Activated CD8-positive, alpha-beta T cell treated with anti-CD3 and anti-CD28 coated beads, Interleukin-2, amount 10 ng/mL, durations not matched to agents 7 days and 5 days (primary cell): ENCODE data around the gene BICC1. TPM values are rescaled to one million over a fixed set of nuclear protein-coding genes. Genes with fewer than 3 reads are reported as not detected.

Source experiments
- ATAC-seq: fragments of 150-1000 bp; cut with Tn5 transposase; one replicate; pipeline ENCODE4 v1.10.0; 2021; ENCODE audit warnings: moderate library complexity
- CTCF ChIA-PET: fragments of 350-600 bp; sonication (Branson Sonifier 250); formaldehyde crosslinking; loops from one replicate; lab custom pipeline; 2021; ENCODE audit warnings: antibody characterized with exemption; lab: Charles Lee
- POLR2A ChIA-PET: fragments of 350-600 bp; sonication (Branson Sonifier 250); formaldehyde crosslinking; loops from one replicate; lab custom pipeline; 2021; ENCODE audit warnings: antibody characterized with exemption; lab: Charles Lee
- DNase-seq: peaks from one replicate; pipeline ENCODE4 v3.0.0-alpha.2; 2020
- H3K27ac Mint-ChIP-seq: one replicate; pipeline ENCODE4 v1.8.0; 2021; ENCODE audit warnings: mild to moderate bottlenecking, mixed read lengths
- H3K27me3 Mint-ChIP-seq: one replicate; pipeline ENCODE4 v1.8.0; 2021; ENCODE audit warnings: low read depth, mixed read lengths
- H3K36me3 Mint-ChIP-seq: one replicate; pipeline ENCODE4 v1.8.0; 2021; ENCODE audit warnings: low read depth, mixed read lengths
- H3K4me1 Mint-ChIP-seq: one replicate; pipeline ENCODE4 v1.8.0; 2021; ENCODE audit warnings: low read depth, mixed read lengths
- H3K4me3 Mint-ChIP-seq: one replicate; pipeline ENCODE4 v1.8.0; 2021; ENCODE audit warnings: mild to moderate bottlenecking, mixed read lengths
- H3K9me3 Mint-ChIP-seq: one replicate; pipeline ENCODE4 v1.8.0; 2022; ENCODE audit warnings: mixed read lengths; ENCODE audit not compliant: insufficient read depth
- total RNA-seq, 2 experiments: library from RNA; stranded (reverse); gene quantifications; one replicate each; pipeline ENCODE4 v1.2.3, GENCODE V29; 2021

The BICC1 gene
- total RNA-seq, 2 experiments from 2014 or later, result not detected

DNA sequence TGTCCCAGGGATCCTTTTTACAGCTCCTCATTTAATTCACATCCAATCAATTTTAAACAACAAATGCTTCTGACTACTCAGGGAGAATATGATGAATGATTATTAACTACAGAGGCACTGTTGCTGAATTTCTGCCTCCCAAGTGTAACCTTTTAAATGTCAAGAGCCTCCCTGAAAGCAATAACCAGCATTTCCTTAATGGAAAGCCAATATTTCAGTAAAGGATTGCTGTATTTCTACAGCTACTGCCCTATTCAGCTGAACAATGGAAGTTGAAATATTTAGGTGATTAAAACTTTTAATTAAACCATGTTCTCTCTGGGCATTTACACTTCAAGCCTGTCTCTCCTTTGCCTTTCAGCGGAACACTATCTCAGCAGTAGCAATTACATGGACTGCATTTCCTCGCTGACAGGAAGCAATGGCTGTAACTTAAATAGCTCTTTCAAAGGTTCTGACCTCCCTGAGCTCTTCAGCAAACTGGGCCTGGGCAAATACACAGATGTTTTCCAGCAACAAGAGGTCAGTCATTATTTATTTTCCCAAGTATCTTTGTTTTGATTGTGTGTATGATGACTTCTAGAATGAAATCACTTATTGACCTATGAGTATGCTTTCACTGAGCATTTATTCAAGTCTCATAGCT, 304.7 kb downstream of the BICC1 start:
- ChIA-PET POLR2A (no interaction called here), CTCF (no interaction called here)
- Mint-ChIP-seq H3K36me3 (no peaks in the 10 kb centered on the region), H3K4me3 (no peak overlapping the region), H3K27ac (no peak overlapping the region), H3K9me3 (no peaks in the 10 kb centered on the region), H3K27me3 (no peaks in the 10 kb centered on the region), H3K4me1 (peaks cover 5% of the 10 kb centered on the region)
- DNase-seq, result no peak
- no peak for ATAC-seq

DNA sequence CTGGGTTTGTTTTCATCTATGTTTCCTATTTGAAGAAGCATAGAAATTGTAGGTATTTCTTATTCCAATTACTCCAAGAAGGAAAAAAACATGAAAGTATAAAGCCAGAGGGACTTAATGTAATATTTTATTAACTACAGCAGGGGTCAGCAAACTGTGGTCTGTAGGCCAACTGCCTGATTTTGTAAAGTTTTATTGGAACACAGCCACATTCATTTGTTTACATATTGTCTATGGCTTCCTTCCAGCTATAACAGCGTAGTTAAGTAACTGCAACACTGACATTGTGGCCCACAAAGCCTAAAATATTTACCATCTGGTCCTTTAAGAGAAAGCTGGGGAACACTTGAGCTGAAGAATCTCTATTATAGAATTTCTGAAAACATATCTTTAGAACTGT, 306.2 kb downstream of the BICC1 start:
- H3K9me3 Mint-ChIP-seq, result no peaks in the 10 kb centered on the region
- DNase-seq (no peak), ATAC-seq (no peak)
- CTCF ChIA-PET, result no interaction called here
- H3K27me3 Mint-ChIP-seq, result no peaks in the 10 kb centered on the region
- H3K36me3 Mint-ChIP-seq, result no peaks in the 10 kb centered on the region
- no peak overlapping the region for H3K4me3 Mint-ChIP-seq
- H3K27ac Mint-ChIP-seq, result no peak overlapping the region
- POLR2A ChIA-PET, result no interaction called here
- peaks cover 5% of the 10 kb centered on the region for H3K4me1 Mint-ChIP-seq

DNA sequence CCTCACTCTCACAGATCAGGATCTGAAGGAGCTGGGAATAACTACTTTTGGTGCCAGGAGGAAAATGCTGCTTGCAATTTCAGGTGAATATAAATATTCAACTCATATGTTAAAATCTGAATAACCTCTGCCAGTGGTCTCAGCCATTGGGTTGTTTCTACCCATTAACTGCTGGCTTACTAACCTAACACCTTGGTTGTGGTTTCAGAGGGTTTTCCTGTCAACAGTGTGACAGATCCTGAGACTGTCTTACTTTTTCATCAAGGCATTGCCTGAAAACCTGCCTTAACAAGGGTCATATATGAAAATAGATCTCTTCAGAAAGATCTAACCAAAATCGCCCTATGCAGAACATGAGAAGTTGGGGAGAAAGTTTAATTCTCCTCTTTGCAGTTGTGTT, 307.7 kb downstream of the BICC1 start:
- POLR2A ChIA-PET, result no interaction called here
- ATAC-seq (no peak), DNase-seq (no peak)
- Mint-ChIP-seq H3K4me1 (peaks cover 5% of the 10 kb centered on the region), H3K27ac (no peak overlapping the region), H3K36me3 (no peaks in the 10 kb centered on the region), H3K27me3 (no peaks in the 10 kb centered on the region), H3K4me3 (no peak overlapping the region), H3K9me3 (no peaks in the 10 kb centered on the region)
- CTCF ChIA-PET, result no interaction called here

DNA sequence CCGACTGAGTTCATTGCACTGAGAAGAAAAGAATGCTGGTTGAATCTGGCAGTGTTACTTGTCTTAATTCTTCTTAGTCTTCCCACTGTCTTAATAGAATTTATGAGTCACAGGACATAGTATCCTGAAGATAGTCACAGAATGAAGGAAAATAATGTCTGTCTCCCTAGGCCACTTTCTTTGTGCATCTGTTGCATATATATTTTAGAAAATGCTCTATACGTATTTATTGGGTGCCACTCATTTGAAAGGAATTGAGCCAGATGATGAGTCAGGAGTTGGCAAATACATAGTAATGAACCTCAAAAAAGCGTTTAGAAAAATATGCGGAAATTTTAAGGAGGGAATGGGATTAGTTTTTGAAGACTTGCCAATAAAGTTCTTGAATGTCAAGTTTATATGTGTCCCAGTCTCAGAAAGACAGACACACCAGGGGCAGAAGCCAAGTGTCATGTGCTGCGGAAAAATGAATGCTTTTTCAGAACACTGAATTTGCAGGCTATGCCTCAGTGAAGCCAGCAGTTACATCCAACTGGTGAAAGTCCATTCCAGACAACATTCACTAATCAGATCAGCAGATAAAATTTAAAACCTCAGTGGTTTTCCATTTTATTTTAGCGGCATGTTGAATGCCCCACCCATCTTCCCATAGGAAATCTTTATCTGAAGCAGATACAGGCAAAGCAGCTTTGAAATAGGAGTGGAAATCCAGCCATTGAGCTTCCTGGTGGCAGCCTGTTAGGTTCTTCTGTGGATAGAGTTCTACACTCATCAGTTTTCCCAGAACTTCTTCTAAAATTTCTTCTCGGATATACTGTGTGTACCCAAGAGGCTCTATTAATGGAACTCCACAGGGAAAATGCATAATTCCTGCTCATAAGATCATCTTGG, 308.4 kb downstream of the BICC1 start:
- Mint-ChIP-seq H3K4me1 (peaks cover 5% of the 10 kb centered on the region), H3K27ac (no peak overlapping the region), H3K27me3 (no peaks in the 10 kb centered on the region), H3K36me3 (no peaks in the 10 kb centered on the region), H3K9me3 (no peaks in the 10 kb centered on the region), H3K4me3 (no peak overlapping the region)
- ChIA-PET CTCF (no interaction called here), POLR2A (no interaction called here)
- ATAC-seq (no peak), DNase-seq (no peak)

DNA sequence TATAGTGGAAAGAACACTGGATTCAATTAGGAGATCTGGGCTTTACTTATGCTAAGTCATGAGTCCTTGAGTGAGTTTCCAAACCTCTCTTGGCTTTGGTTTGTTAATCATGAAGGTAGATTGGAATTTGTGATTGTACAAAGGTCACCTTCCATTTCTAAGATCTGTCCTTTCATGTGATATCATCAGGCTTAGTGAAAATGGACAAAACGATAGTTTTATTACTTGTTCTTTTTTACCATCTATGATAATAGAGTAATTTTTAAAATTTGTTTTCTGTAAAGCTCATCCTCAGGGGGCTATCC, 309.0 kb downstream of the BICC1 start:
- no peak for ATAC-seq
- ChIA-PET POLR2A (no interaction called here), CTCF (no interaction called here)
- DNase-seq, result no peak
- Mint-ChIP-seq H3K4me3 (no peak overlapping the region), H3K9me3 (no peaks in the 10 kb centered on the region), H3K36me3 (no peaks in the 10 kb centered on the region), H3K27ac (no peak overlapping the region), H3K4me1 (peaks cover 5% of the 10 kb centered on the region), H3K27me3 (no peaks in the 10 kb centered on the region)

DNA sequence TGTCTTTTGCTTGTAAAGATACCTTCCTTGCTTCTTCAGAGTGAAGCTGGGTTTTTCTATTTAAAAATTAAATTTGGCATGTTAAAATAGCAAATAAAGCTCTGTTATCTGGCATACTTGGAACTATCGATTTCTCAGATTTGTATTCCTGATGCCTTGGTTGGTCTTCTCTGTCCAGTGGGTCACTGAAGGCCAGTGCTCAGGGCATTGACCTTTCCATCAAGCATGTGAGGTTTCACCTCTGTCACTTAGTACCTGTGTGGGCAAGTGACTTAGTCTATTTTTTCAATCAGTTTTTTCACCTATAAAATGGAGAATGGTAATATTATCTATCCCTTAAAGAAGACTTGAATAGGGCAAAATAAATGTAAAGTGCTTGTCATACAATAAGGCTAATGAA, 311.3 kb downstream of the BICC1 start:
- CTCF ChIA-PET, result no interaction called here
- DNase-seq (no peak), ATAC-seq (no peak)
- no peaks in the 10 kb centered on the region for H3K36me3 Mint-ChIP-seq
- no peak overlapping the region for H3K4me3 Mint-ChIP-seq
- POLR2A ChIA-PET, result interaction anchor here (0.5 kb wide), 1 partner anchor 760 kb away, joined by 3 read pairs; no protein-coding TSS in a partner anchor
- no peaks in the 10 kb centered on the region for H3K9me3 Mint-ChIP-seq
- H3K4me1 Mint-ChIP-seq, result peaks cover 5% of the 10 kb centered on the region
- H3K27ac Mint-ChIP-seq, result no peak overlapping the region
- no peaks in the 10 kb centered on the region for H3K27me3 Mint-ChIP-seq

DNA sequence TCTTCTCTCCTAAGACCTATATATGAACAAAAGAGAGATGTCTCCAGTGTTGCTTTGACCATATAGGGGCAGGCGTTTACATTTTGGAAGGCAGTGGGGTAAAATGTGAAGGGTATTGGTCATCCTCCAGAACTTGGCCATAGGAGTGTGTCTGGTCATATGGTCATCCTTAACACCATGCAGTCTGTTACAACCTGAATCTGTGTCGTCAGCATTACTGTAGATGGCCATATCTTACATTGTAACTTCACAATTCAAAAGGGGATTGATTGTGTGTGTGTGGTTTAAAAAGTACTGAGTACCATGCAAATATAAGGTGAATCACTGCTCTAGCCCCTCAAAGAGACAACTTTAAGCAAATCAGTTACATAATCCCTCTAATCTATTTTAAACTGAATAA, 311.7 kb downstream of the BICC1 start:
- no peaks in the 10 kb centered on the region for H3K9me3 Mint-ChIP-seq
- ChIA-PET POLR2A (interaction anchor here (0.5 kb wide), 1 partner anchor 760 kb away, joined by 3 read pairs; no protein-coding TSS in a partner anchor), CTCF (no interaction called here)
- DNase-seq (no peak), ATAC-seq (no peak)
- H3K36me3 Mint-ChIP-seq, result no peaks in the 10 kb centered on the region
- no peaks in the 10 kb centered on the region for H3K27me3 Mint-ChIP-seq
- H3K4me3 Mint-ChIP-seq, result no peak overlapping the region
- H3K27ac Mint-ChIP-seq, result no peak overlapping the region
- peaks cover 5% of the 10 kb centered on the region for H3K4me1 Mint-ChIP-seq

DNA sequence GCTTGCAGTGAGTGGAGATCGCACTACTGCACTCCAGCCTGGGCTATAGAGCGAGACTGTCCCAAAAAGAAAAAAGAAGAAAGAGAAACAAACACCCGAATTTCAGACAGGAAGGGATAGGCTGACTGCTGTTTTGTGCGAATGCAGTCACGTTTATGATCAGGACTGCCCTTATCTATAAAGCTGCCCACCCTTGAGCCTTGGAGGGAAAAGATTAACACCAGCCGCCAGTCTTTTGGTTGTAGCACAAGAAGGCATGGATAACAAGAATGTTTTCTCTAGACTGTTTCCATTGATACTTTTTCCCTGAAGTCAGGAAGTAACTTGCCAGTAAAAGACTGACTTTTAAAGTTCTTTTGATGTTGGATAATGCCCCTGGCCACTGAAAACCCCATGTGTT, 314.0 kb downstream of the BICC1 start:
- Mint-ChIP-seq H3K4me1 (no peaks in the 10 kb centered on the region), H3K27ac (no peak overlapping the region), H3K36me3 (no peaks in the 10 kb centered on the region), H3K4me3 (no peak overlapping the region), H3K27me3 (no peaks in the 10 kb centered on the region), H3K9me3 (no peaks in the 10 kb centered on the region)
- DNase-seq (no peak), ATAC-seq (no peak)
- CTCF ChIA-PET, result no interaction called here
- POLR2A ChIA-PET, result no interaction called here

DNA sequence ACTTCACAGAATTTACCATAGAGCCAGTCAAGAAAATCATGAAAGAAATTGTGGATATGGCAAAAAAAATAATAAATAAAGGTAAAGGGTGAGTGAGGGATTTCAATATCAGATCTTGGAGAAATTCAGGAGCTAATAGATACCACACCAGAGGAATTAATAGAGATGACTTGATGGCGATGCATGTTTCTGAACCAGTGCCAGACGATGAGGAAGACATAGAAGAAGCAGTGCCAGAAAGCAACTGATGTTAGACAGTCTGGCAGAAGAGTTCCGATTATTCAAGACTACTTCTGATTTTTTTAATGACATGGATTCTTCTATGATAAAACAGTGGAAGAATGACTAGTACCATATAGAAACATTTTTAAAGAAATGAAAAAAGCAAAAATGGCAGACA, 314.7 kb downstream of the BICC1 start:
- Mint-ChIP-seq H3K27me3 (no peaks in the 10 kb centered on the region), H3K36me3 (no peaks in the 10 kb centered on the region), H3K27ac (no peak overlapping the region), H3K4me3 (no peak overlapping the region), H3K9me3 (no peaks in the 10 kb centered on the region), H3K4me1 (no peaks in the 10 kb centered on the region)
- ChIA-PET CTCF (no interaction called here), POLR2A (no interaction called here)
- DNase-seq, result no peak
- ATAC-seq, result no peak

DNA sequence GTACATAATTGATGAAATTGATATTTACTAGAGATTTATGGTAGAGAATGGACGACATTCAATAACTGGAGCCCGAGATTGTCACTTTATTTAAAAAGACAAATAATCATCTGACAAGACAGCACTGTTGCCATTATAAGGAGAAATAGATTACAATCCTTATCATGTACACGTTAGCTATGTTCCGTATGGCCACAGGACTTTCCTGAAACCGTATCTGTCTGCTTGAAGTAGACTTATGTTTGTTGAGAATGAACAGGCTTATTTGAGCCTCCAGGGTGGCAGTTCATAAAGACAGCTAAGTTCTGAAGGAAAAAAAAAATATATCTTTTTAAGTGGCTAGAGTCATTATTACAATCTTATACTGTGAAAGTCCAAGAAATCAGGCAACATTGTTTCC, 317.2 kb downstream of the BICC1 start:
- CTCF ChIA-PET, result no interaction called here
- no peaks in the 10 kb centered on the region for H3K36me3 Mint-ChIP-seq
- POLR2A ChIA-PET, result no interaction called here
- no peak overlapping the region for H3K4me3 Mint-ChIP-seq
- no peaks in the 10 kb centered on the region for H3K9me3 Mint-ChIP-seq
- no peak for ATAC-seq
- no peak overlapping the region for H3K27ac Mint-ChIP-seq
- H3K27me3 Mint-ChIP-seq, result no peaks in the 10 kb centered on the region
- H3K4me1 Mint-ChIP-seq, result no peaks in the 10 kb centered on the region
- no peak for DNase-seq

DNA sequence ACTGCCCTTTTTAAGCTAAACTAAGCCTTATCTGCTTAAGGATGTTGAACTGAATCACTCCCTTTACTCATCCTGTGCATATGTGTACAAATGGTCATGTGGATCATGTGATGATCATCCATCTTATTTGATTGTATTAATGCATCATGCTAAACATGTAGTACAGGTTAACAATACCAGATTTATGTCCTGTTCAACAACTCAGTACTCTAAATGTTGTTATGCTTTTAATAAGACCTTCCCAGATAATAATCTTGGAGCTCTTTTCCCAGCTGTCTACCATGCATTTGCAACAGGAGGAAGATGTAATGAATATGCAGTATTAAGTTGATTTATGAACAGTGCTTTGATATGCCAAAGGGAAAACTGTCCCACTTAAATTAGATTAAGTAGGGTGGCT, 318.0 kb downstream of the BICC1 start:
- H3K9me3 Mint-ChIP-seq, result no peaks in the 10 kb centered on the region
- no peak overlapping the region for H3K4me3 Mint-ChIP-seq
- H3K36me3 Mint-ChIP-seq, result no peaks in the 10 kb centered on the region
- CTCF ChIA-PET, result no interaction called here
- ATAC-seq (no peak), DNase-seq (no peak)
- H3K4me1 Mint-ChIP-seq, result no peaks in the 10 kb centered on the region
- H3K27me3 Mint-ChIP-seq, result no peaks in the 10 kb centered on the region
- POLR2A ChIA-PET, result no interaction called here
- H3K27ac Mint-ChIP-seq, result no peak overlapping the region

DNA sequence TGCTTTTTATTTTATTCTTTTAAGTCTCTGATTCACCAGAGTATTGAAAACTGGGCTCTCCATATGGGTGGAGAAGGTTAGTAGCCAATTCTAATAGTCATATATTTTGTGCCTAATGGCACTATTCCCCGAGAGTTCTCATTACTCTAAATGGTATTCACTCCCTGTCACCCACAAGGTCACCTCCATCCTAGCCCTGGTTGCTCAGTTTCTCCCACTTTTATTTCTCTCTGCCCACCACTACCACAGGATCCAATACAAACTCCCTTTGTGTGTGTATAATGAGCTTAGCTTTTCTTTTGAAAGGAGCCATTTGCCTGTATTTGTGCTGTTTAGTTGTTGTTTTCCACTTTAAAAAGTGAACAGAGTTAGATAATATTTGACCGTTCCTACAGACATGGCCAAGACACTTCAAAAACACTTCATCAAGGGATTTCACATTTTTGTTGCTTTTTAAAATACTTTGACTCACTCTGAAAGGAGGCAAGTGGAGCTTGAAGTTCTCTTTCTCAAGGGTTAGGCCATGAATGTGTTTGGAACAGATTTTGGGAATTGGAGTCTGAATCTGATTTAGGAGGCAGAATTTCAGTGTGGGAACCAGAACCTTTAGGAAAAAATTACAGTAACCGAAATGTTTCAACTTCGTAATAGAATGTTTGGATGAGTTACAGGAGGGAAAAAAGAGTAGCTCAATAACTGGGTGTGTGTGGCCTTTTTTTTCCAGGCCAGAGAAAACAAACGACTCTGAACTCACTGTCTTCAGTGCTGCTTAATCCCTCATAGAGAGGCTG, 321.3 kb downstream of the BICC1 start:
- ATAC-seq, result no peak
- H3K36me3 Mint-ChIP-seq, result no peaks in the 10 kb centered on the region
- no peaks in the 10 kb centered on the region for H3K9me3 Mint-ChIP-seq
- CTCF ChIA-PET, result no interaction called here
- H3K27me3 Mint-ChIP-seq, result no peaks in the 10 kb centered on the region
- H3K4me3 Mint-ChIP-seq, result no peak overlapping the region
- no peak overlapping the region for H3K27ac Mint-ChIP-seq
- POLR2A ChIA-PET, result no interaction called here
- H3K4me1 Mint-ChIP-seq, result no peaks in the 10 kb centered on the region
- no peak for DNase-seq
